HEK293 (cell line): ENCODE measurements around the gene MSI2.

Experiments
- CTCF ChIA-PET: fragments of 350-600 bp; formaldehyde crosslinking; extraction: SDS; loops from one replicate; lab custom pipeline; 2021; ENCODE audit warnings: antibody characterized with exemption; lab: Yijun Ruan, JAX
- POLR2A ChIA-PET: fragments of 300-600 bp; formaldehyde crosslinking; extraction: SDS; loops from one replicate; lab custom pipeline; 2020; ENCODE audit warnings: antibody characterized with exemption, inconsistent platforms; lab: Yijun Ruan, JAX
- H3K27ac ChIP-seq: fragments of 200-500 bp; sonication (Bioruptor generic); 2 replicates; pipeline ENCODE4 v1.5.1; 2014; ENCODE audit warnings: low read depth, low read length, control low read depth, inconsistent platforms; ENCODE audit errors: extremely low read depth
- H3K36me3 ChIP-seq, 2 experiments: fragments of 200-500 bp in 1 of 2; sonication (Bioruptor generic) in 1 of 2; 1 replicate in 1 of 2; 2 replicates in 1 of 2; pipeline ENCODE4 v1.5.1; 2014 to 2017; ENCODE audit warnings: inconsistent platforms in 2 of 2, low read length in 2 of 2; ENCODE audit not compliant: control insufficient read depth in 2 of 2, insufficient read depth in 1 of 2
- H3K4me1 ChIP-seq: fragments of 200-500 bp; sonication (Bioruptor generic); 2 replicates; pipeline ENCODE4 v1.5.1; 2014; ENCODE audit warnings: mild to moderate bottlenecking, low read length, inconsistent platforms; ENCODE audit not compliant: control insufficient read depth, insufficient read depth
- H3K4me3 ChIP-seq: 2 replicates; pipeline ENCODE4 v1.5.1; 2011; ENCODE audit warnings: low read depth, mild to moderate bottlenecking, control low read depth, low read length, moderate library complexity
- H3K9me3 ChIP-seq: fragments of 200-500 bp; sonication (Bioruptor generic); 2 replicates; pipeline ENCODE4 v1.5.1; 2014; ENCODE audit warnings: low read depth, low read length, inconsistent platforms; ENCODE audit not compliant: control insufficient read depth, insufficient read depth
- AEBP2 ChIP-seq: fragments of 450-650 bp; formaldehyde crosslinking; IDR thresholded peaks from 2 replicates; pipeline ENCODE4 v1.5.1; 2016; ENCODE audit warnings: missing biosample characterization, missing genetic modification characterization, borderline replicate concordance
- BCL11B ChIP-seq: fragments of 450-650 bp; formaldehyde crosslinking; IDR thresholded peaks from 2 replicates; pipeline ENCODE4 v1.5.1; 2016; ENCODE audit warnings: low read depth, missing biosample characterization, missing genetic modification characterization
- EGR2 ChIP-seq: fragments of 450-650 bp; formaldehyde crosslinking; IDR thresholded peaks from 2 replicates; pipeline ENCODE4 v1.5.1; 2016; ENCODE audit warnings: low read depth, missing biosample characterization, missing genetic modification characterization
- IKZF3 ChIP-seq: fragments of 450-650 bp; IDR thresholded peaks from 2 replicates; pipeline ENCODE4 v1.5.0; 2018; ENCODE audit warnings: missing biosample characterization, mild to moderate bottlenecking, missing genetic modification characterization, moderate library complexity
- KLF9 ChIP-seq: fragments of 450-650 bp; formaldehyde crosslinking; IDR thresholded peaks from 2 replicates; pipeline ENCODE4 v1.5.1; 2016; ENCODE audit warnings: missing biosample characterization, missing genetic modification characterization, low read depth
- OSR2 ChIP-seq: fragments of 450-650 bp; formaldehyde crosslinking; IDR thresholded peaks from 2 replicates; pipeline ENCODE4 v1.5.1; 2016; ENCODE audit warnings: missing biosample characterization, missing genetic modification characterization
- PRDM1 ChIP-seq: fragments of 450-650 bp; formaldehyde crosslinking; IDR thresholded peaks from 2 replicates; pipeline ENCODE4; 2016; ENCODE audit warnings: missing biosample characterization, missing genetic modification characterization
- SP2 ChIP-seq: fragments of 450-650 bp; formaldehyde crosslinking; IDR thresholded peaks from 2 replicates; pipeline ENCODE4 v1.5.1; 2016; ENCODE audit warnings: missing biosample characterization, missing genetic modification characterization
- SP7 ChIP-seq: fragments of 450-650 bp; formaldehyde crosslinking; IDR thresholded peaks from 2 replicates; pipeline ENCODE4 v1.5.1; 2016; ENCODE audit warnings: missing biosample characterization, missing genetic modification characterization
- ZBTB48 ChIP-seq: fragments of 450-650 bp; formaldehyde crosslinking; IDR thresholded peaks from 2 replicates; pipeline ENCODE4 v1.5.1; 2016; ENCODE audit warnings: missing biosample characterization, missing genetic modification characterization
- ZBTB7A ChIP-seq: fragments of 450-650 bp; formaldehyde crosslinking; IDR thresholded peaks from 2 replicates; pipeline ENCODE4 v1.5.1; 2016; ENCODE audit warnings: low read depth, missing biosample characterization, missing genetic modification characterization
- ZIC2 ChIP-seq: fragments of 450-650 bp; formaldehyde crosslinking; IDR thresholded peaks from 2 replicates; pipeline ENCODE4 v1.5.1; 2016; ENCODE audit warnings: missing biosample characterization, missing genetic modification characterization
- ZNF133 ChIP-seq: fragments of 450-650 bp; formaldehyde crosslinking; IDR thresholded peaks from 2 replicates; pipeline ENCODE4 v1.5.1; 2016; ENCODE audit warnings: missing biosample characterization, missing genetic modification characterization
- ZNF174 ChIP-seq: fragments of 450-650 bp; formaldehyde crosslinking; IDR thresholded peaks from 2 replicates; pipeline ENCODE4 v1.5.0; 2017; ENCODE audit warnings: missing biosample characterization, mild to moderate bottlenecking, missing genetic modification characterization
- ZNF239 ChIP-seq: fragments of 450-650 bp; formaldehyde crosslinking; IDR thresholded peaks from 2 replicates; pipeline ENCODE4 v1.5.1; 2016; ENCODE audit warnings: missing biosample characterization, missing genetic modification characterization
- ZNF394 ChIP-seq: fragments of 450-650 bp; formaldehyde crosslinking; IDR thresholded peaks from 2 replicates; pipeline ENCODE4 v1.5.1; 2016; ENCODE audit warnings: missing biosample characterization, missing genetic modification characterization, mild to moderate bottlenecking, moderate library complexity, borderline replicate concordance
- ZNF501 ChIP-seq: fragments of 450-650 bp; formaldehyde crosslinking; IDR thresholded peaks from 2 replicates; pipeline ENCODE4 v1.5.1; 2016; ENCODE audit warnings: missing biosample characterization, missing genetic modification characterization
- ZNF514 ChIP-seq: fragments of 450-650 bp; formaldehyde crosslinking; IDR thresholded peaks from 2 replicates; pipeline ENCODE4 v1.5.1; 2016; ENCODE audit warnings: missing biosample characterization, missing genetic modification characterization
- ZNF548 ChIP-seq: fragments of 450-650 bp; formaldehyde crosslinking; IDR thresholded peaks from 2 replicates; pipeline ENCODE4 v1.5.1; 2016; ENCODE audit warnings: missing biosample characterization, missing genetic modification characterization
- ZNF549 ChIP-seq: fragments of 450-650 bp; IDR thresholded peaks from 2 replicates; pipeline ENCODE4 v1.5.1; 2018; ENCODE audit warnings: missing biosample characterization, missing genetic modification characterization, mild to moderate bottlenecking, inconsistent platforms, moderate library complexity
- ZNF626 ChIP-seq: fragments of 450-650 bp; sonication (Bioruptor Pico); formaldehyde crosslinking; IDR thresholded peaks from 2 replicates; pipeline ENCODE4 v1.5.1; 2018; ENCODE audit warnings: missing biosample characterization, missing genetic modification characterization, inconsistent platforms
- ZNF629 ChIP-seq: fragments of 450-650 bp; formaldehyde crosslinking; IDR thresholded peaks from 2 replicates; pipeline ENCODE4 v1.5.1; 2017; ENCODE audit warnings: missing biosample characterization, missing genetic modification characterization
- ZNF777 ChIP-seq: fragments of 450-650 bp; formaldehyde crosslinking; IDR thresholded peaks from 2 replicates; pipeline ENCODE4 v1.5.1; 2017; ENCODE audit warnings: missing biosample characterization, missing genetic modification characterization, borderline replicate concordance
- ZNF791 ChIP-seq: fragments of 450-650 bp; formaldehyde crosslinking; IDR thresholded peaks from 2 replicates; pipeline ENCODE4 v1.5.1; 2016; ENCODE audit warnings: missing biosample characterization, missing genetic modification characterization
- ZSCAN23 ChIP-seq: fragments of 450-650 bp; formaldehyde crosslinking; IDR thresholded peaks from 2 replicates; pipeline ENCODE4 v1.5.1; 2016; ENCODE audit warnings: missing biosample characterization, missing genetic modification characterization
- ZXDB ChIP-seq: fragments of 450-650 bp; formaldehyde crosslinking; IDR thresholded peaks from 2 replicates; pipeline ENCODE4 v1.5.1; 2016; ENCODE audit warnings: missing biosample characterization, missing genetic modification characterization
- TF ChIP-seq, protein P1 (sequence below): fragments of 450-650 bp; formaldehyde crosslinking; IDR thresholded peaks from 2 replicates; pipeline ENCODE4 v1.5.1; 2016; ENCODE audit warnings: missing biosample characterization, missing genetic modification characterization
- TF ChIP-seq, protein P2 (sequence below): fragments of 450-650 bp; formaldehyde crosslinking; IDR thresholded peaks from 2 replicates; pipeline ENCODE4 v1.5.1; 2016; ENCODE audit warnings: missing biosample characterization, missing genetic modification characterization

MSI2 gene

DNA sequence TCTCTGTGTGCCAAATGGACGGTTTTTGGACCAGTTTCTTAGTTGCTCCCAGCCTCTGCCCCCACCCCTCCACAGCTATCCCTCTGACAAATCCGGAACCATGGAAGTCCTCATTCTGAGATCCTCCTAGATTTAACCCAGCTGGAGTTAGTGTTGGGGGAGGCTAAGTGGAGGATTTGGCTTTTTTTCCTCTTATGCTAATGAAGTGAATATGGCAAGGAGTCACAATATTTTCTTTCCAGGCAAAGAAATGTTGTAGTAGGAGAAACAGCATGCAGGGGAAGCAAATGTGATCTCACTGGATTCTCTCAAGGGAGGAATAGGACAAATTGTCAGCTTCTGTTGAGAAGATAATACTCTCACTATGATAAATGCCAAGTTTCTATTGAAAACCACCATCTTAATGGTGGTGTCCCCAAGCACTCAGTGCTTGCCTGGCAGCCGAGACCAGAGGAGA lies 159.5 kb downstream of the MSI2 start:
- Histone ChIP-seq H3K9me3 (no peaks in the 10 kb centered on the region), H3K36me3 (no peaks in the 10 kb centered on the region), H3K4me3 (no peak overlapping the region), H3K4me1 (no peaks in the 10 kb centered on the region), H3K27ac (no peak overlapping the region)
- ChIA-PET CTCF (no interaction called here), POLR2A (no interaction called here)
- no peak for TF ChIP-seq ZSCAN23 (tag by site-specific recombination)
- no peak for TF ChIP-seq ZNF394

DNA sequence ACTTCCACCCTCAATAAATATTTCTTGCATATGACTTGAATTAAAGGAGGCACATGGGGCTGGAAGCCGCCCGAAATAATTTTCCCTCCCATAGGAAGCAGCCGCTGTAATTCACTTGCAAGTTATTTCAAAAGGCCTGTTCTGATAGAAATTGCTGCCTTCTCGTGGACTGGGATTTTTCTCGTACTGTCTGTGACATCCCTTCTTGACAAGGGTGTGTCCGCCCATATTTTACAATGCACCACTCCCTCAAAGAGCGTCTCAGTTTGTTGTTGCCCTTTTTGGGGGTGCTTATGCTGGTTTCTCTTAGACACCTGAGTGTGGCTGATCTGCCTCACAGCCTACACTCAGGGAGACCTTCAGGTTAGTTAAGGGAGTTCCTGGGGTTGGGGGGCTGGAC lies 160.0 kb downstream of the MSI2 start:
- H3K36me3 ChIP-seq = no peaks in the 10 kb centered on the region
- no peak overlapping the region for H3K27ac ChIP-seq
- ChIA-PET POLR2A (no interaction called here), CTCF (no interaction called here)
- no peak for TF ChIP-seq ZNF514 (tag by site-specific recombination)
- no peak for TF ChIP-seq ZNF133 (tag by site-specific recombination)
- TF ChIP-seq ZNF629 = no peak
- TF ChIP-seq ZNF239 (tag by site-specific recombination) = no peak
- TF ChIP-seq ZNF777 (tag by site-specific recombination) = no peak
- TF ChIP-seq OSR2 (tag by site-specific recombination) = no peak
- TF ChIP-seq KLF9 (tag by site-specific recombination) = no peak
- no peak for TF ChIP-seq SP2 (tag by site-specific recombination)
- TF ChIP-seq ZNF549 = no peak
- TF ChIP-seq BCL11B = no peak
- no peak for TF ChIP-seq ZNF791 (tag by site-specific recombination)
- TF ChIP-seq, protein P1, sequence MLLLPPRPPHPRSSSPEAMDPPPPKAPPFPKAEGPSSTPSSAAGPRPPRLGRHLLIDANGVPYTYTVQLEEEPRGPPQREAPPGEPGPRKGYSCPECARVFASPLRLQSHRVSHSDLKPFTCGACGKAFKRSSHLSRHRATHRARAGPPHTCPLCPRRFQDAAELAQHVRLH (tag by site-specific recombination) = no peak
- no peak for TF ChIP-seq ZIC2 (tag by site-specific recombination)
- TF ChIP-seq ZNF548 (tag by site-specific recombination) = no peak
- no peak for TF ChIP-seq ZNF501 (tag by site-specific recombination)
- TF ChIP-seq ZBTB7A (tag by site-specific recombination) = no peak
- TF ChIP-seq, protein P2, sequence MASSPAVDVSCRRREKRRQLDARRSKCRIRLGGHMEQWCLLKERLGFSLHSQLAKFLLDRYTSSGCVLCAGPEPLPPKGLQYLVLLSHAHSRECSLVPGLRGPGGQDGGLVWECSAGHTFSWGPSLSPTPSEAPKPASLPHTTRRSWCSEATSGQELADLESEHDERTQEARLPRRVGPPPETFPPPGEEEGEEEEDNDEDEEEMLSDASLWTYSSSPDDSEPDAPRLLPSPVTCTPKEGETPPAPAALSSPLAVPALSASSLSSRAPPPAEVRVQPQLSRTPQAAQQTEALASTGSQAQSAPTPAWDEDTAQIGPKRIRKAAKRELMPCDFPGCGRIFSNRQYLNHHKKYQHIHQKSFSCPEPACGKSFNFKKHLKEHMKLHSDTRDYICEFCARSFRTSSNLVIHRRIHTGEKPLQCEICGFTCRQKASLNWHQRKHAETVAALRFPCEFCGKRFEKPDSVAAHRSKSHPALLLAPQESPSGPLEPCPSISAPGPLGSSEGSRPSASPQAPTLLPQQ (tag by site-specific recombination) = no peak
- no peaks in the 10 kb centered on the region; the same call in 1 of the 2 replicates for H3K4me1 ChIP-seq
- H3K9me3 ChIP-seq = no peaks in the 10 kb centered on the region
- H3K4me3 ChIP-seq = no peak overlapping the region

GRCh38 chr17:57417956-57418355 lies 161.6 kb downstream of the MSI2 start:
- TF ChIP-seq EGR2 (tag by site-specific recombination) (no peak), SP7 (no peak), ZBTB48 (tag by site-specific recombination) (no peak), ZXDB (no peak), ZNF501 (tag by site-specific recombination) (no peak), ZNF777 (tag by site-specific recombination) (no peak), ZNF174 (no peak), IKZF3 (tag by site-specific recombination) (no peak), ZNF626 (tag by site-specific recombination) (no peak), PRDM1 (tag by site-specific recombination) (no peak), AEBP2 (tag by site-specific recombination) (no peak)
- Histone ChIP-seq H3K4me3 (no peak overlapping the region), H3K36me3 (no peaks in the 10 kb centered on the region), H3K27ac (no peak overlapping the region), H3K9me3 (no peaks in the 10 kb centered on the region), H3K4me1 (no peaks in the 10 kb centered on the region; the same call in 1 of the 2 replicates)
- ChIA-PET CTCF (interaction anchor here (0.6 to 1.1 kb wide), 2 partner anchors 15 to 175 kb away, joined by 3 to 6 read pairs; no protein-coding TSS in a partner anchor), POLR2A (no interaction called here)
